IMR-90 (cell line): ENCODE results near the gene CCNL2. TPM values are rescaled to one million over a fixed set of nuclear protein-coding genes. Genes with fewer than 3 reads are reported as not detected.

ENCODE experiments used
- ATAC-seq: fragments of 200-7000 bp; cut with Tn5 transposase; 2 replicates; pipeline ENCODE4 v1.9.1; 2020; ENCODE audit warnings: low read depth, mild to moderate bottlenecking, moderate library complexity
- BruUV-seq: library from RNA; stranded (reverse); fragments of 400-500 nt; replicated peaks from 2 replicates; lab custom pipeline; 2021; lab: Mats Ljungman, UMichigan
- CTCF ChIA-PET: fragments of 300-600 bp; formaldehyde crosslinking; extraction: SDS; loops from one replicate; lab custom pipeline; 2021; ENCODE audit warnings: antibody characterized with exemption; lab: Yijun Ruan, JAX
- POLR2A ChIA-PET: fragments of 300-600 bp; sonication (Branson Sonifier 250); formaldehyde crosslinking; loops from one replicate; lab custom pipeline; 2022; ENCODE audit warnings: antibody characterized with exemption; ENCODE audit not compliant: unreplicated experiment; lab: Charles Lee
- DNase-seq: peaks from one replicate; pipeline ENCODE4 v3.0.0; 2013
- H2AFZ ChIP-seq: replicated peaks from 2 replicates; pipeline ENCODE3; 2013; ENCODE audit warnings: low read length, mild to moderate bottlenecking; ENCODE audit not compliant: poor library complexity
- H2AK5ac ChIP-seq: 2 replicates; pipeline ENCODE4 v1.6.1; 2013; ENCODE audit warnings: low read depth, low read length, inconsistent platforms
- H2AK9ac ChIP-seq: replicated peaks from 2 replicates; pipeline ENCODE3; 2013; ENCODE audit warnings: mild to moderate bottlenecking, low read depth, low read length, moderate library complexity; ENCODE audit not compliant: poor library complexity
- H2BK120ac ChIP-seq: 2 replicates; pipeline ENCODE4 v1.6.1; 2013; ENCODE audit warnings: low read depth, low read length, inconsistent platforms
- H2BK15ac ChIP-seq: 3 replicates; pipeline ENCODE4 v1.6.1; 2013; ENCODE audit warnings: low read depth, low read length, inconsistent platforms
- H2BK20ac ChIP-seq: 2 replicates; pipeline ENCODE4 v1.6.1; 2013; ENCODE audit warnings: low read depth, mild to moderate bottlenecking, inconsistent platforms, low read length, moderate library complexity
- H2BK5ac ChIP-seq: 2 replicates; pipeline ENCODE4 v1.6.1; 2013; ENCODE audit warnings: mild to moderate bottlenecking, low read depth, low read length, inconsistent platforms; ENCODE audit not compliant: poor library complexity, severe bottlenecking
- H3K14ac ChIP-seq: replicated peaks from 2 replicates; pipeline ENCODE4 v1.6.1; 2013; ENCODE audit warnings: low read depth, low read length, inconsistent platforms
- H3K18ac ChIP-seq: 2 replicates; pipeline ENCODE4 v1.6.1; 2013; ENCODE audit warnings: low read depth, low read length, control low read depth
- H3K23ac ChIP-seq: 2 replicates; pipeline ENCODE4 v1.6.1; 2013; ENCODE audit warnings: low read depth, low read length, inconsistent platforms
- H3K27ac ChIP-seq: 2 replicates; pipeline ENCODE4 v1.5.1; 2013; ENCODE audit warnings: mild to moderate bottlenecking, control low read depth, low read length; ENCODE audit not compliant: insufficient read depth
- H3K27me3 ChIP-seq: 2 replicates; pipeline ENCODE4 v1.6.1; 2013; ENCODE audit warnings: low read length; ENCODE audit not compliant: control insufficient read depth, insufficient read depth
- H3K36me3 ChIP-seq: 2 replicates; pipeline ENCODE4 v1.6.1; 2013; ENCODE audit warnings: low read length, mixed read lengths; ENCODE audit not compliant: control insufficient read depth, insufficient read depth
- H3K4ac ChIP-seq: 2 replicates; pipeline ENCODE4 v1.6.1; 2013; ENCODE audit warnings: low read depth, low read length, inconsistent platforms
- H3K4me1 ChIP-seq: 2 replicates; pipeline ENCODE4 v1.6.1; 2013; ENCODE audit warnings: low read length, mixed read lengths; ENCODE audit not compliant: control insufficient read depth, insufficient read depth
- H3K4me2 ChIP-seq: 2 replicates; pipeline ENCODE4 v1.6.1; 2013; ENCODE audit warnings: low read depth, mild to moderate bottlenecking, control low read depth, low read length, moderate library complexity
- H3K4me3 ChIP-seq: 2 replicates; pipeline ENCODE4 v1.5.1; 2013; ENCODE audit warnings: low read depth, mild to moderate bottlenecking, control low read depth, low read length, moderate library complexity; ENCODE audit not compliant: insufficient read depth
- H3K56ac ChIP-seq: 2 replicates; pipeline ENCODE4 v1.6.1; 2013; ENCODE audit warnings: low read length, inconsistent platforms; ENCODE audit not compliant: insufficient read depth; ENCODE audit errors: extremely low read depth
- H3K79me1 ChIP-seq, 2 experiments: 2 replicates each; pipeline ENCODE4 v1.6.1; 2013; ENCODE audit warnings: low read length in 2 of 2, inconsistent platforms in 1 of 2, low read depth in 1 of 2
- H3K9ac ChIP-seq: 2 replicates; pipeline ENCODE4 v1.6.1; 2013; ENCODE audit warnings: low read depth, low read length, control low read depth
- H3K9me1 ChIP-seq: 2 replicates; pipeline ENCODE4 v1.6.1; 2013; ENCODE audit warnings: low read length, inconsistent platforms; ENCODE audit not compliant: insufficient read depth
- H3K9me3 ChIP-seq: 2 replicates; pipeline ENCODE4 v1.6.1; 2013; ENCODE audit warnings: low read length; ENCODE audit not compliant: control insufficient read depth, insufficient read depth
- H4K20me1 ChIP-seq: 2 replicates; pipeline ENCODE4 v1.6.1; 2013; ENCODE audit warnings: low read length, inconsistent platforms; ENCODE audit not compliant: insufficient read depth
- H4K5ac ChIP-seq: 2 replicates; pipeline ENCODE4 v1.6.1; 2013; ENCODE audit warnings: mild to moderate bottlenecking, low read depth, low read length, control low read depth
- H4K8ac ChIP-seq, 2 experiments: 2 replicates each; pipeline ENCODE4 v1.6.1; 2013; ENCODE audit warnings: low read depth in 2 of 2, low read length in 2 of 2, control low read depth in 1 of 2, inconsistent platforms in 1 of 2
- H4K91ac ChIP-seq: 2 replicates; pipeline ENCODE4 v1.6.1; 2013; ENCODE audit warnings: low read depth, low read length, inconsistent platforms; ENCODE audit not compliant: insufficient read depth
- BHLHE40 ChIP-seq: fragments of 150-350 bp; IDR thresholded peaks from 2 replicates; pipeline ENCODE4 v1.6.1; 2016; ENCODE audit warnings: mild to moderate bottlenecking, low read depth, low read length
- CEBPB ChIP-seq: IDR thresholded peaks from 2 replicates; pipeline ENCODE4 v1.6.1; 2012; ENCODE audit warnings: low read depth, low read length, improper control_type of control experiment
- CTCF ChIP-seq: conservative IDR thresholded peaks from 2 replicates; pipeline ENCODE4 v1.5.1; 2012; ENCODE audit warnings: mild to moderate bottlenecking, low read depth, low read length, improper control_type of control experiment
- MAFK ChIP-seq: IDR thresholded peaks from 2 replicates; pipeline ENCODE4 v1.6.1; 2012; ENCODE audit warnings: low read depth, low read length, improper control_type of control experiment
- MXI1 ChIP-seq: IDR thresholded peaks from 2 replicates; pipeline ENCODE4 v1.6.1; 2012; ENCODE audit warnings: low read depth, mild to moderate bottlenecking, low read length, moderate library complexity, borderline replicate concordance
- NFE2L2 ChIP-seq: fragments of 150-350 bp; IDR thresholded peaks from 2 replicates; pipeline ENCODE4 v1.6.1; 2016; ENCODE audit warnings: low read depth, mild to moderate bottlenecking, low read length
- POLR2A ChIP-seq: IDR thresholded peaks from 2 replicates; pipeline ENCODE4 v1.6.1; 2012; ENCODE audit warnings: mild to moderate bottlenecking, low read depth, low read length
- RAD21 ChIP-seq: IDR thresholded peaks from 2 replicates; pipeline ENCODE4 v1.6.1; 2012; ENCODE audit warnings: low read length, improper control_type of control experiment
- RCOR1 ChIP-seq: IDR thresholded peaks from 2 replicates; pipeline ENCODE4 v1.6.1; 2012; ENCODE audit warnings: mild to moderate bottlenecking, low read length, improper control_type of control experiment; ENCODE audit not compliant: insufficient replicate concordance
- USF2 ChIP-seq: fragments of 150-350 bp; IDR thresholded peaks from 2 replicates; pipeline ENCODE4 v1.6.1; 2017; ENCODE audit warnings: mild to moderate bottlenecking, antibody characterized with exemption, low read length, low read depth
- WGBS, 2 experiments: methylation state at CpG; one replicate each; pipeline versions ENCODE4 v1.1.5 to v1.1.7; 2013; ENCODE audit warnings: missing lambda C conversion rate in 2 of 2; ENCODE audit not compliant: insufficient read length in 1 of 2; ENCODE audit errors: extremely low coverage in 2 of 2; 5-methylcytosine and 5-hydroxymethylcytosine counted together
- dilution Hi-C: fragments of 300-500 bp; cut with HindIII; formaldehyde crosslinking; loops from one replicate; pipeline ENCODE4 v1.14.3; 2018; ENCODE audit warnings: low sequenced_read_pairs; ENCODE audit not compliant: unreplicated experiment
- in situ Hi-C: fragments of 300-500 bp; cut with MboI; formaldehyde crosslinking; loops from 3 replicates; pipeline ENCODE4 v1.14.3; 2019; ENCODE audit warnings: low sequenced_read_pairs, inconsistent platforms, mixed read lengths
- intact Hi-C: fragments of 100-400 bp; cut with micrococcal nuclease; formaldehyde crosslinking; loops from 2 replicates; pipeline ENCODE4 v1.10.0; 2022
- polyA plus RNA-seq, 3 experiments: library from polyadenylated mRNA; depleted of rRNA; stranded (reverse); fragments of >200 nt; gene quantifications; 2 replicates each; pipeline ENCODE4 v1.2.3, GENCODE V29; 2012; ENCODE audit warnings: low replicate concordance in 1 of 3
- total RNA-seq: library from RNA; depleted of rRNA; stranded (reverse); fragments of >200 nt; gene quantifications from 2 replicates; pipeline ENCODE4 v1.2.3, GENCODE V29; 2012
- TF ChIP-seq, protein P1 (sequence below): fragments of 150-350 bp; IDR thresholded peaks from 2 replicates; pipeline ENCODE4 v1.6.1; 2016; ENCODE audit warnings: low read depth, mild to moderate bottlenecking, low read length, moderate library complexity, borderline replicate concordance

Gene CCNL2
- total and polyA plus RNA-seq, 2 of the 4 experiments (the other 2 are of a cell fraction) = 53.9 to 239 TPM

GRCh38 chr1:1340185-1340584 is 59.0 kb downstream of the CCNL2 start:
- no peak overlapping the region for H2AFZ ChIP-seq
- WGBS, 2 experiments = 94% methylated on average over 9 of the region's 23 CpGs; no CpG with 5 or more reads in 1 of the 2 experiments
- no peak overlapping the region for H4K8ac ChIP-seq
- no peak overlapping the region for H3K23ac ChIP-seq
- no peak overlapping the region for H2BK120ac ChIP-seq
- no peak overlapping the region for H2BK15ac ChIP-seq
- no peak overlapping the region for H4K91ac ChIP-seq
- CTCF ChIA-PET = no interaction called here
- in situ Hi-C loops (no loop called here), dilution Hi-C loops (no loop called here), intact Hi-C loops (no loop called here)
- DNase-seq (no peak), ATAC-seq (no peak)
- H3K18ac ChIP-seq = no peak overlapping the region
- H2BK5ac ChIP-seq = no peak overlapping the region
- H3K9me3 ChIP-seq = no peaks in the 10 kb centered on the region
- TF ChIP-seq USF2 (no peak), POLR2A (no peak), RCOR1 (no peak), RAD21 (no peak), CTCF (no peak), CEBPB (no peak), MAFK (no peak), BHLHE40 (no peak), NFE2L2 (no peak), MXI1 (no peak)
- TF ChIP-seq, protein P1, sequence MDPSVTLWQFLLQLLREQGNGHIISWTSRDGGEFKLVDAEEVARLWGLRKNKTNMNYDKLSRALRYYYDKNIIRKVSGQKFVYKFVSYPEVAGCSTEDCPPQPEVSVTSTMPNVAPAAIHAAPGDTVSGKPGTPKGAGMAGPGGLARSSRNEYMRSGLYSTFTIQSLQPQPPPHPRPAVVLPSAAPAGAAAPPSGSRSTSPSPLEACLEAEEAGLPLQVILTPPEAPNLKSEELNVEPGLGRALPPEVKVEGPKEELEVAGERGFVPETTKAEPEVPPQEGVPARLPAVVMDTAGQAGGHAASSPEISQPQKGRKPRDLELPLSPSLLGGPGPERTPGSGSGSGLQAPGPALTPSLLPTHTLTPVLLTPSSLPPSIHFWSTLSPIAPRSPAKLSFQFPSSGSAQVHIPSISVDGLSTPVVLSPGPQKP = no peak
- H3K56ac ChIP-seq = no peak overlapping the region
- H3K4me3 ChIP-seq = no peak overlapping the region
- H3K27me3 ChIP-seq = no peaks in the 10 kb centered on the region
- no peak overlapping the region for H3K9ac ChIP-seq
- no peak overlapping the region for H2BK20ac ChIP-seq
- H3K4me1 ChIP-seq = peaks cover 5% of the 10 kb centered on the region
- H4K5ac ChIP-seq = no peak overlapping the region
- H2AK5ac ChIP-seq = no peak overlapping the region
- POLR2A ChIA-PET = no interaction called here
- H3K79me1 ChIP-seq = peaks cover 12 to 40% of the 10 kb centered on the region in 2 experiments
- peaks cover 13% of the 10 kb centered on the region for H3K9me1 ChIP-seq
- H3K36me3 ChIP-seq = peaks cover 43% of the 10 kb centered on the region
- no TSS peak for BruUV-seq
- H4K20me1 ChIP-seq = peaks cover 40% of the 10 kb centered on the region
- H3K4me2 ChIP-seq = no peak overlapping the region
- H3K4ac ChIP-seq = no peak overlapping the region
- H3K27ac ChIP-seq = no peak overlapping the region
- H2AK9ac ChIP-seq = no peak overlapping the region
- no peak overlapping the region for H3K14ac ChIP-seq
